GM12892 (cell line): ENCODE results near the gene CTSC.

Experiments used
- POLR2A ChIP-seq: IDR thresholded peaks from 2 replicates; pipeline ENCODE4 v1.6.1; 2011; ENCODE audit warnings: low read depth, low read length, control low read depth
- POLR2AphosphoS5 ChIP-seq: IDR thresholded peaks from 2 replicates; pipeline ENCODE4 v1.6.1; 2011; ENCODE audit warnings: low read depth, low read length, control low read depth

- TF ChIP-seq POLR2A = no peak
- TF ChIP-seq POLR2AphosphoS5 = no peak
Measured at GRCh38 chr11:88318017-88318416, 19.5 kb downstream of the CTSC start.
